SK-N-SH (cell line): ENCODE results near the gene RNF13.

Experiments used
- POLR2AphosphoS5 ChIP-seq: IDR thresholded peaks from 2 replicates; pipeline ENCODE4 v1.6.1; 2012; ENCODE audit warnings: low read depth, low read length
- TAF1 ChIP-seq: IDR thresholded peaks from 2 replicates; pipeline ENCODE4 v1.6.1; 2012; ENCODE audit warnings: low read depth, mild to moderate bottlenecking, low read length, moderate library complexity, borderline replicate concordance

GRCh38 chr3:149867563-149867962 is 54.5 kb downstream of the RNF13 start:
- TF ChIP-seq POLR2AphosphoS5 (no peak), TAF1 (no peak)
